ENCODE measurements around the gene BHMT2. TPM values are rescaled to one million over a fixed set of nuclear protein-coding genes. Genes with fewer than 3 reads are reported as not detected.

Gene BHMT2
- total and polyA plus RNA-seq, 2 of the 4 experiments (the other 2 are of a cell fraction), result 0.36 to 0.60 TPM

GRCh38 chr5:79109527-79110492, 40.2 kb downstream of the BHMT2 start:
- no peak overlapping the region for H4K8ac ChIP-seq (ENCODE audit: low read depth in 2 of 2, low read length in 2 of 2)
- H3K4me3 ChIP-seq (ENCODE audit: insufficient read depth, low read depth, low read length), result no peak overlapping the region
- H2AK5ac ChIP-seq (ENCODE audit: low read depth, low read length), result no peak overlapping the region
- ATAC-seq (ENCODE audit: low read depth) (no peak), DNase-seq (no peak)
- H3K27me3 ChIP-seq (ENCODE audit: control insufficient read depth, insufficient read depth, low read length), result peaks cover 58% of the 10 kb centered on the region
- no peak overlapping the region for H2BK5ac ChIP-seq (ENCODE audit: low read depth, low read length, poor library complexity, severe bottlenecking)
- no peaks in the 10 kb centered on the region for H3K79me1 ChIP-seq (ENCODE audit: low read depth in 1 of 2, low read length in 2 of 2)
- H3K9me3 ChIP-seq (ENCODE audit: control insufficient read depth, insufficient read depth, low read length), result no peaks in the 10 kb centered on the region
- dilution Hi-C loops (cut with HindIII; ENCODE audit: low sequenced_read_pairs, unreplicated experiment) (no loop called here), in situ Hi-C loops (cut with MboI; ENCODE audit: low sequenced_read_pairs) (no loop called here), intact Hi-C loops (cut with micrococcal nuclease) (loop anchor here (5.0 kb wide), 1 partner anchor 68 kb away; no protein-coding TSS in a partner anchor)
- POLR2A ChIA-PET (ENCODE audit: unreplicated experiment), result no interaction called here
- H2BK15ac ChIP-seq (ENCODE audit: low read depth, low read length), result no peak overlapping the region
- H2AK9ac ChIP-seq (replicated peaks; ENCODE audit: low read depth, low read length, poor library complexity), result no peak overlapping the region
- no peaks in the 10 kb centered on the region for H3K4me1 ChIP-seq (ENCODE audit: control insufficient read depth, insufficient read depth, low read length)
- no TSS peak for BruUV-seq (replicated peaks)
- H3K23ac ChIP-seq (ENCODE audit: low read depth, low read length), result no peak overlapping the region
- no peak overlapping the region for H4K91ac ChIP-seq (ENCODE audit: insufficient read depth, low read depth, low read length)
- no peak overlapping the region for H4K5ac ChIP-seq (ENCODE audit: low read depth, low read length)
- CTCF ChIA-PET, result no interaction called here
- no peaks in the 10 kb centered on the region for H3K36me3 ChIP-seq (ENCODE audit: control insufficient read depth, insufficient read depth, low read length)
- H3K9ac ChIP-seq (ENCODE audit: low read depth, low read length), result no peak overlapping the region
- no peak overlapping the region for H3K4ac ChIP-seq (ENCODE audit: low read depth, low read length)
- no peak overlapping the region for H3K14ac ChIP-seq (replicated peaks; ENCODE audit: low read depth, low read length)
- H2BK20ac ChIP-seq (ENCODE audit: low read depth, low read length), result no peak overlapping the region
- H3K9me1 ChIP-seq (ENCODE audit: insufficient read depth, low read length), result no peaks in the 10 kb centered on the region
- H2AFZ ChIP-seq (replicated peaks; ENCODE audit: low read length, poor library complexity), result no peak overlapping the region
- no CpG with 5 or more reads among the region's 15 CpGs for WGBS, 2 experiments (ENCODE audit: extremely low coverage in 2 of 2, insufficient read length in 1 of 2)
- H3K4me2 ChIP-seq (ENCODE audit: low read depth, low read length), result no peak overlapping the region
- no peak overlapping the region for H3K18ac ChIP-seq (ENCODE audit: low read depth, low read length)
- H3K27ac ChIP-seq (ENCODE audit: insufficient read depth, low read length), result no peak overlapping the region
- no peak overlapping the region for H2BK120ac ChIP-seq (ENCODE audit: low read depth, low read length)
- H4K20me1 ChIP-seq (ENCODE audit: insufficient read depth, low read length), result no peaks in the 10 kb centered on the region
- H3K56ac ChIP-seq (ENCODE audit: extremely low read depth, insufficient read depth, low read length), result no peak overlapping the region
- no peak for TF ChIP-seq MAZ (IDR thresholded peaks at IDR 0.05; ENCODE audit: borderline replicate concordance, low read depth, low read length)
- no peak for TF ChIP-seq SMC3 (IDR thresholded peaks at IDR 0.05; ENCODE audit: low read depth, low read length)
- no peak for TF ChIP-seq ELK1 (IDR thresholded peaks at IDR 0.05; ENCODE audit: borderline replicate concordance, low read depth, low read length)
- no peak for TF ChIP-seq POLR2A (IDR thresholded peaks at IDR 0.05; ENCODE audit: low read depth, low read length)
- TF ChIP-seq RFX5 (IDR thresholded peaks at IDR 0.05; ENCODE audit: low read depth, low read length), result no peak
- 0 out of 2 replicates have a peak, but pooled peaks have one; percentile 19 for TF ChIP-seq CTCF (conservative IDR thresholded peaks at IDR 0.05; ENCODE audit: low read depth, low read length)

All from IMR-90 (cell line).